Measurements from ENCODE around the gene ZNF408. TPM values are rescaled to one million over a fixed set of nuclear protein-coding genes. Genes with fewer than 3 reads are reported as not detected.

Gene ZNF408
- total RNA-seq, 2 experiments from 2014 or later, result 13.8 to 15.2 TPM

DNA sequence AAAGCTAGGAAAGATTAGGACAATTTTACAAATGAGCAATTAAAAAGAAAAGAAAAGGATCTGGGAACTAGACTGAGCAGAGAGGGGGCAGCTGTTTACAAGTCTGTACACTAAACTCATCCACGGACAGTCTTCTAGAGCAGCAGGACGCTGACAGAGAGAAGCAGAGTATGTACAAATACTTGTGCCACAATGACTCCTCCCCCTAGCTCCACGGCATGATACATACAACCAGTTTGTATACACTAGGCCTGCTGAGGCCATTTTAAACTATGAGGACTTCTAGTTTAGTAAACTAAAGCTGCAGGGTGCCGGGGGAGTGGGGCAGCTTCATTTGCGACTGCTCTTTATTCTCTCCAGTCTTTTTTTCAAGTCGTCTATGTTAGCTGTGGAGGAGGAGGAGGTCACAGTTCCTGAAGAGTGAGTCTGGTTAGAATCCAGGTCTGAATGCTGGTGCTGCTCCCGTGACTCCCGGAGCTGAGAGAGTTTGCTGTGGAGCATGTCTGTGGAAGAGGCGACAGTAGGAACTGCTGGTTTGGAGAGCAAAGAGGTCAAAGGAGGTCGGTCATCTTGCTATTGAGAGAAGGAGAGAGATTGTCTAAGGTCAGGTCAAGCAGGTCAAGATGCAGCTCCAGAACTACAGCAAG, 43.0 kb downstream of the ZNF408 start:
- Histone ChIP-seq H2AFZ (ENCODE audit: low read length) (no peak overlapping the region), H3K4me3 (ENCODE audit: low read depth, low read length, poor library complexity, severe bottlenecking) (no peak overlapping the region), H4K20me1 (ENCODE audit: insufficient read depth, low read length) (no peaks in the 10 kb centered on the region), H3K27ac (ENCODE audit: low read depth, low read length, poor library complexity, severe bottlenecking) (no peak overlapping the region), H3K79me2 (ENCODE audit: insufficient read depth, low read depth, low read length) (no peaks in the 10 kb centered on the region), H3K9me3 (ENCODE audit: low read length) (no peaks in the 10 kb centered on the region), H3K4me1 (ENCODE audit: insufficient read depth, low read length, poor library complexity, severe bottlenecking) (no peaks in the 10 kb centered on the region), H3K9me2 (ENCODE audit: insufficient read depth, low read length) (no peaks in the 10 kb centered on the region), H3K36me3 (ENCODE audit: insufficient read depth, low read length) (peaks cover 92% of the 10 kb centered on the region), H3K4me2 (ENCODE audit: low read length) (no peak overlapping the region)
- ChIA-PET CTCF (ENCODE audit: unreplicated experiment) (no interaction called here), POLR2A (interaction anchor here (0.6 to 0.9 kb wide), 2 partner anchors 9 to 226 kb away, joined by 3 to 5 read pairs; no protein-coding TSS in a partner anchor)
- no peak for DNase-seq (ENCODE audit: low spot score)
- intact Hi-C loops (cut with micrococcal nuclease; ENCODE audit: unreplicated experiment), result no loop called here
- TF ChIP-seq, protein P1, sequence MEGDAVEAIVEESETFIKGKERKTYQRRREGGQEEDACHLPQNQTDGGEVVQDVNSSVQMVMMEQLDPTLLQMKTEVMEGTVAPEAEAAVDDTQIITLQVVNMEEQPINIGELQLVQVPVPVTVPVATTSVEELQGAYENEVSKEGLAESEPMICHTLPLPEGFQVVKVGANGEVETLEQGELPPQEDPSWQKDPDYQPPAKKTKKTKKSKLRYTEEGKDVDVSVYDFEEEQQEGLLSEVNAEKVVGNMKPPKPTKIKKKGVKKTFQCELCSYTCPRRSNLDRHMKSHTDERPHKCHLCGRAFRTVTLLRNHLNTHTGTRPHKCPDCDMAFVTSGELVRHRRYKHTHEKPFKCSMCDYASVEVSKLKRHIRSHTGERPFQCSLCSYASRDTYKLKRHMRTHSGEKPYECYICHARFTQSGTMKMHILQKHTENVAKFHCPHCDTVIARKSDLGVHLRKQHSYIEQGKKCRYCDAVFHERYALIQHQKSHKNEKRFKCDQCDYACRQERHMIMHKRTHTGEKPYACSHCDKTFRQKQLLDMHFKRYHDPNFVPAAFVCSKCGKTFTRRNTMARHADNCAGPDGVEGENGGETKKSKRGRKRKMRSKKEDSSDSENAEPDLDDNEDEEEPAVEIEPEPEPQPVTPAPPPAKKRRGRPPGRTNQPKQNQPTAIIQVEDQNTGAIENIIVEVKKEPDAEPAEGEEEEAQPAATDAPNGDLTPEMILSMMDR (conservative IDR thresholded peaks at IDR 0.05; ENCODE audit: low read length), result no peak
- no peak for TF ChIP-seq EZH2phosphoT487 (IDR thresholded peaks at IDR 0.05; ENCODE audit: borderline replicate concordance, low read depth, low read length)
- BruUV-seq (replicated peaks), result TSS peak; percentile 65

DNA sequence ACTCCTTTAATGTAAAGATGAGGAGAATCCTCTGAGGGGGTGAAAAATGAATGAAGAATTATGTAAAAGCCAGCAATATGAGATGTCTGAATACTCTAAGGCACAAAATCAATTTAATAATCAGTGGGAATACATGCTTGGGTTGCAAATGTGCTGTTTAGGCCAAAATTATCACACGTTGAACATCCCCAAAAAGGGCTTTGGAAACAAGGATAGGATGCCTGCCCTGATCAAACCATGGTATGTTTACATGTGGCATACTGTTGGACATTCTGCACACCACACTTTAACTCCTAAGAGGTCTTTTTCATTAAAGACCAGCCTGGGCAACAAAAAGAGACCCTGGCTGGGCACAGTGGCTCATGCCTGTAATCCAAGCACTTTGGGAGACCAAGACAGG, 44.5 kb downstream of the ZNF408 start:
- Histone ChIP-seq H3K79me2 (ENCODE audit: insufficient read depth, low read depth, low read length) (no peaks in the 10 kb centered on the region), H3K9me3 (ENCODE audit: low read length) (no peaks in the 10 kb centered on the region), H3K4me2 (ENCODE audit: low read length) (no peak overlapping the region), H3K27ac (ENCODE audit: low read depth, low read length, poor library complexity, severe bottlenecking) (no peak overlapping the region), H2AFZ (ENCODE audit: low read length) (no peak overlapping the region), H3K4me3 (ENCODE audit: low read depth, low read length, poor library complexity, severe bottlenecking) (no peak overlapping the region), H3K36me3 (ENCODE audit: insufficient read depth, low read length) (peaks cover 92% of the 10 kb centered on the region), H3K9me2 (ENCODE audit: insufficient read depth, low read length) (no peaks in the 10 kb centered on the region), H3K4me1 (ENCODE audit: insufficient read depth, low read length, poor library complexity, severe bottlenecking) (no peaks in the 10 kb centered on the region), H4K20me1 (ENCODE audit: insufficient read depth, low read length) (no peaks in the 10 kb centered on the region)
- intact Hi-C loops (cut with micrococcal nuclease; ENCODE audit: unreplicated experiment), result loop anchor here (5.0 kb wide), 1 partner anchor 42 kb away; no protein-coding TSS in a partner anchor
- no TSS peak for BruUV-seq (replicated peaks)
- ChIA-PET CTCF (ENCODE audit: unreplicated experiment) (no interaction called here), POLR2A (no interaction called here)
- no peak for TF ChIP-seq EZH2phosphoT487 (IDR thresholded peaks at IDR 0.05; ENCODE audit: borderline replicate concordance, low read depth, low read length)
- TF ChIP-seq, protein P1 (conservative IDR thresholded peaks at IDR 0.05; ENCODE audit: low read length), result no peak
- no peak for DNase-seq (ENCODE audit: low spot score)

DNA sequence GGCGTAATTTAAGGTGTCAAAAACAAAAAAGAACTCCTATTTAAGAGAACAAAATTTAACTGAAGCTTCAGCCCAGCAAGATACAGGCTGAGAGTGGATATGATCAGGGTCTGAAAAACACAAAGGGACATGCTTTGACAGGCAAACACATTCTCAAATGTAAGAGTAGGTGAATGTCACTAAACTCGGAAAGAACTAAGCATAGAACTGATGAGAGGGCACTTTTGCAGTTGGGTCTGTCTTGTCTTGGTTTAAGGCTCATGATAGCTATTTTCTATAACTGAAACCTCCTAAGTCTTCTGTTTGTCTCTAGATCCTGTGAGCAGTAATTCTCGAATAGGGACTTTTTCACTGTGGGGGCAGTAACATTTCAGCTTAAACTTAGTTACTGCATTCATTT, 45.2 kb downstream of the ZNF408 start:
- H3K36me3 ChIP-seq (ENCODE audit: insufficient read depth, low read length), result peaks cover 94% of the 10 kb centered on the region
- intact Hi-C loops (cut with micrococcal nuclease; ENCODE audit: unreplicated experiment), result loop anchor here (5.0 kb wide), 1 partner anchor 41 kb away; no protein-coding TSS in a partner anchor
- ChIA-PET CTCF (ENCODE audit: unreplicated experiment) (no interaction called here), POLR2A (interaction anchor here (0.6 kb wide), 1 partner anchor 232 kb away, joined by 3 read pairs; no protein-coding TSS in a partner anchor)
- no peak overlapping the region for H3K4me2 ChIP-seq (ENCODE audit: low read length)
- no peak overlapping the region for H3K4me3 ChIP-seq (ENCODE audit: low read depth, low read length, poor library complexity, severe bottlenecking)
- no peak for DNase-seq (ENCODE audit: low spot score)
- BruUV-seq (replicated peaks), result no TSS peak
- H3K9me3 ChIP-seq (ENCODE audit: low read length), result no peaks in the 10 kb centered on the region
- no peak overlapping the region for H2AFZ ChIP-seq (ENCODE audit: low read length)
- TF ChIP-seq, protein P1 (conservative IDR thresholded peaks at IDR 0.05; ENCODE audit: low read length), result no peak
- no peaks in the 10 kb centered on the region for H4K20me1 ChIP-seq (ENCODE audit: insufficient read depth, low read length)
- no peaks in the 10 kb centered on the region for H3K4me1 ChIP-seq (ENCODE audit: insufficient read depth, low read length, poor library complexity, severe bottlenecking)
- H3K79me2 ChIP-seq (ENCODE audit: insufficient read depth, low read depth, low read length), result no peaks in the 10 kb centered on the region
- no peaks in the 10 kb centered on the region for H3K9me2 ChIP-seq (ENCODE audit: insufficient read depth, low read length)
- H3K27ac ChIP-seq (ENCODE audit: low read depth, low read length, poor library complexity, severe bottlenecking), result no peak overlapping the region

Measured in OCI-LY7 (cell line).